HG02678 (cell line): ENCODE results near the gene HMCN1.

Experiments
- ATAC-seq: cut with Tn5 transposase; IDR thresholded peaks from one replicate; pipeline ENCODE4 v1.9.1; 2021; ENCODE audit warnings: mild to moderate bottlenecking, moderate library complexity; ENCODE audit not compliant: unreplicated experiment

HMCN1 gene

DNA sequence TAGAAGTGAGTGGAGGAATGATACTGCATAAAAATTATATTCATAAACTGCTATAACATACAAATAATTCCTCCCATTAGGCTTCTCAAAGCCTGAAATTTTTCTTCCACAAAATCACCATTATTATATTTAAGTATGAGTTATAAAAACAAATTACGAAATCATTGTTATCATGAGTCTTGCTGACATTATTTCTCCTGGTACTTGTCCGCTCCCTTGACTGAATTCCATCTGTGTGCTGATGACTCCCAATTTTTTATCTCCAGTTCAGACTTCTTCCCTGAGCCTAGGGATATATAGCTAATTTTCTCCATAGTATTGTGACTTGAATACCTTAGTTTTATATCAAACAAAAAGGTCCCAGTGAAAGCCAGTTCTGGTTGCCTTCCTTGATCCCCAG lies 268.2 kb downstream of the HMCN1 start:
- no peak for ATAC-seq

DNA sequence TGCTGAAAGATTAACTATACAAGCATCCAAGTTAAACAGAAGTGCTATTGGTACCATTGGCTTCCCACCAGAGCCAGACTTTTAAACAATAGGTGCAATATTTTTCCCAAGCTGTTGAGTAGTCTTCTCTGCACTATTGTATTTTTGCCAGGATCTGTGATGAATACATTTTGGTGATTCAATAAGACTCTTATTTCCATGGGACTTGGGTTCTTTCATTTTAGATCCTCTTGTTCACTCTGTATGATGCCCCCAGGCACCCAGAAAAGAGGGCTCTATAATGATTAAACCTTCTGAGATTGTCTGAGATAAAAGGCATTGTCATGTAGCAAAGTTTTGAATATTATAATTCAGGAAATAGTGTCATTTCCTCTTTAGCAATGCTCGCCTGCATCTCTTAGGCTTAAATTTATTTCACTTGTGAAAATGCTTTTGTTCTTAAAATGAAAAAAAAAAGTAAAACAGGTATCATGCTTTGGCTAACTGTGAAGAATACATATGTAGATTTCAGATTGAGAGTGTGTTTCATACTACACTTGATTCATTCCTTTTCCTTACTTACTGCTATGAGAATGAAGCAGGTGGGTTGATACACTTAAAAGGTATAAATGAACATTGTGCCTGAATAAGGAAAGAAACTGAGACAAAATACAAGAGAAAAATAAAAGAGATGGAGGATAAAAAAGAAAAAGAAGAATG lies 275.0 kb downstream of the HMCN1 start:
- no peak for ATAC-seq

- no peak for ATAC-seq
Observed at GRCh38 chr1:186014370-186015037, 280.3 kb downstream of the HMCN1 start.

- no peak for ATAC-seq
Observed at GRCh38 chr1:186016856-186017255, 282.7 kb downstream of the HMCN1 start.

DNA sequence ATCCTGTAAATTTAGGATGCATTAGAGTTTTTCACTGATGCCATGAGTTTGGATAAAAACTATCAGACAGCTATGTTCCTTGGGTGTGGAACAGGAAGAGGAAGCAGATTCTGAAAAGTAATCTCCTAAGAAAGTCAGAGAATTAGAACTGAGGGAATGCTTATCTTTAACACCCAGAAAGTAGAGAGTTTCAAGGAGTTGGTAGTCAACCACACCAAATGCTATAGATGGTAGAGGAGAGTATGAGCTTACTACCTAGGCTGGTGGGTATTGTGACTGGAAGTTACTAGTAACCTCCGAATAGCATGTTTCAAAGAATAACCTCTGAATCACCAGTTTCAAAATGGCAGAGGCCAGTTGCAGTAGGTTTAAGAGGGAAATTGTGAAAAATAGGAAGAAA lies 288.0 kb downstream of the HMCN1 start:
- ATAC-seq, result no peak

GRCh38 chr1:186026946-186027345 lies 292.8 kb downstream of the HMCN1 start:
- no peak for ATAC-seq

DNA sequence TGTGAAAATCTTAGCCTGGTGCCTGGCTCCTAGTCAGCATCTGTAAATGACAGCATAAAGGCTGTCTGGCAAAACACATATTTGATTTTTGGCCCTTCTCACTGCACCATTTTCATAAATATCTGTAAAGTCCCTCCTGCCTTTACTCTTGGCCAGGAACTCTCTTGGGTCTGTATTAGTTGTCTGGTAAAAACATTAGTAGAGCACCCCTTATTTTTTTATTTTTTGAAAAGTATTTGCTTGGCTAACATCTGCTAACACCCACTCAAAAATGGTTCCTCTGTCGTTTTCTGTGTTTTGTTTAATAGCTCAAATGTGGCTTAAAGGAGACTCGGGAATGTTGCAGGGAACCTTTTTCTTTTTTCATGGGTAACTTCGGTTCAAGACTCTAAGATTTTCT lies 293.4 kb downstream of the HMCN1 start:
- no peak for ATAC-seq

- ATAC-seq, result no peak
Observed at GRCh38 chr1:186030453-186030852, 296.3 kb downstream of the HMCN1 start.

GRCh38 chr1:186033847-186034271 lies 299.7 kb downstream of the HMCN1 start:
- no peak for ATAC-seq

GRCh38 chr1:186042230-186042629 lies 308.0 kb downstream of the HMCN1 start:
- no peak for ATAC-seq

DNA sequence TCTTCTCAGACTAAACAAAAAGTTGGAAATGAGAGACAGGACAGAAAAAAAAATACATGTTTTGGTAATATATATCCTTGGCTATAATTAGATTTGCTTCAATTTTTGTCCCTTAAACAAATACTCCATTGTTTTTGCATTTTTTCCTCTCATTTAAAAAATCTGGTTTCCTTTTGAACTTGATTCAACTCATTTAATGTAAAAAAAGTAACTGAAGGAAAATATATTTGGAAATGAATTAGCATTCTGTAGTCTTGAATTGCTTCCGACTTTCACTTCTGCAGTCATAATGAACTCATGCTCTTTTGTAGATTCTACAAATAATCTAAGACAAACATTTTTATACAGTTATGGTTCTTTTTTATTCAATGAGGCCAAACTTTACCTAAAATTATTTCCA lies 309.1 kb downstream of the HMCN1 start:
- ATAC-seq, result no peak

DNA sequence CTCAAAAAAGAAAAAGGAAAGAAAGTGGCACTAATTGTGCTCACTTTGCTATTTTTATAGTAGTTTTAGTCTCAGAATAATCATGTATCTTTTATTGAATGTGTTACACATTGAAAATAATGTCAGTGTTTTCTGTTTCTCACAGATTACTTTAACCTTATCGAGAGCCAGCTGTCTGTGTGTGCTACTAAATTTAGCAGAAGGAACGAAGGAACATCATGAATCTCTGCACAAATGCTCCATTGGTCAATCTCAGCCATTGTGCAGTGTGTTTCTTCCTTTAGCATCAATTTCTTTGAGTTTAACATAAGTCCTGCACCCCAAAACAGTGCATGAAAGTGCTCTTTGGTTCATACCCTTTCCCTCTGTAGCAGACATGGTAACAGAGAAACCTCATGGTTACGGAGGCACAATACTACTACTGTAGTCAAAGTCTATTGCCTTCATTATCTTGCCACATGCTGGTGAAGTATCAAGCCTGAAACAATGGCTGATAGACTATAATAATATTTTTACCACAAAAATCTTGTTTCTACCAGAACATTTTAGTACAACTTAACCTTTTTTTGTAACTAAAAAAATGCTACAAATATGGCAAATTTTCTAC lies 310.0 kb downstream of the HMCN1 start:
- ATAC-seq, result no peak

DNA sequence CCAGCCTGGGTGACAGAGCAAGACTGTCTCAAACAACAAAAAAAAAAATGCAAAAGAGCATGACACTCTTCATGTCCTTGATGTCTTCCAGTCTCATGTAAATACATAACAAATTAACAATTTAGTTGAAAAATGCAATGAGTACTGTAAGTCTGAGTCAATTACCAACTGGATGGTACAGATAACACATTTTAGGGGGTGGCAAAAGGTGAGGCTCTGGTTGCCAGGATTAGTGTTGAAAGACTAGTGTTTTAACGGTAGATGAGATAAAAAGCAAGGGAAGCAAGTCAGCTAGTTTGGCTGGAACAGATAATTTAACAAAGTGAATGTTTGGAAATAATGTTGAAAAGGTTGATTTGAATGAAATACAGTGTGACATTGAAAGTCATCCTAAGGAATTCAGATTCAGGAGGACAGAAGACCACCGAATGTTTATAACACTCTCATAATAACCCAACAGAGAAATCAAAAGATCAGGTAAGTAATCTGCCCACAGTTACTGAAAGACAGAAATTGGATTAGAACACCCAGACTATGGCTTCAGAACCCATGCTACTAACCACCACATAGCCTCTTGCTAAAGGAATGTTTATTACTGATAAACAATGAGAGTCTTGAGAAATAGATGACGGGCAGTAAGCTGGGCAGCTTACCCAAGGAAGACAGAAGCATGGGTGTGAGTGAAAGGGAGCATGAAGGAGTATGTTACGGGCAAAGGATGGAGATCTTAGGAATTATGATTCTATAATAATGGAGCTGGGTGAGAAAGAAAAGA lies 312.4 kb downstream of the HMCN1 start:
- no peak for ATAC-seq

- ATAC-seq, result no peak
Observed at GRCh38 chr1:186050360-186050759, 316.2 kb downstream of the HMCN1 start.

- ATAC-seq, result no peak
Observed at GRCh38 chr1:186054003-186054402, 319.8 kb downstream of the HMCN1 start.

GRCh38 chr1:186054932-186055331 lies 320.7 kb downstream of the HMCN1 start:
- no peak for ATAC-seq

GRCh38 chr1:186055846-186056245 lies 321.7 kb downstream of the HMCN1 start:
- no peak for ATAC-seq

GRCh38 chr1:186057086-186057485 lies 322.9 kb downstream of the HMCN1 start:
- no peak for ATAC-seq

- ATAC-seq, result peak; percentile 52
Observed at GRCh38 chr1:186059311-186059710, 325.1 kb downstream of the HMCN1 start.

DNA sequence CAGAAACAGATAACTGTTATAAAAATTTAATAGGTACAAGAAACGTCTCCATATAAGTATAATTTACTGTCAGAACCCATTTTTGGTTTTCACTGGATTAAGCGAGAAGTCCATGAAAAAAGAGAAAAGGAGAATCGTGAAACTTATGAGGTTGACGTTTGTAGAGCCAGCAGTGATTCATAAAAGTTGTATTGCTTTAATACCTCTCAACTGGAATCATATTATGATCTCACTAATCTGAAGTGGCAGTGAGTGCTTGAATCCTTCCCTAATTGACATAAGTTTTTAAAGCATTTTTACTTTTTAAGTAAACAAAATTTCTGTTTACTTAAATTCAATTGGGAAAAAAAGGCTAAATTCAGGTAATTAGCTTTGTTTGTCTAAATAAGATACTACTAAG lies 325.6 kb downstream of the HMCN1 start:
- ATAC-seq, result no peak

DNA sequence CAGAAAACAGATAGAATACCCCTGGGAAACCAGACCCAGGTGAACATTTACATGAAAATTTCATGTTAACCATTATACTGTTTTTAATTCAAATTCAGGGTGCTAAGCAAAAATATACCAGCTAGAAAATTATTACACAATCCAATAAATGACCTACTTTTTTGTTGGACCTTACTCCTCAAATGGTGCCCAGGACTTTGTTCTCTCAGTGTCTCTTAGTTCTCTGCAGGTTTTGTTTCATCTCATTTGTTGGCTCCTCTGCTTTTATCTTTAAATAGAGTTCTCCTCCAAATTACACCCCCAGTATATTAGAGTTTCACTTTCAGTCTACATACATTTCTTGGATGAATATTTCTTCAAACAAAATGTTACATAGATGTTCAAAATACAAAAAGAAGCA lies 326.0 kb downstream of the HMCN1 start:
- ATAC-seq, result no peak
